HCT116 (cell line): ENCODE results near the gene FAM118B. TPM values are rescaled to one million over a fixed set of nuclear protein-coding genes. Genes with fewer than 3 reads are reported as not detected.

ENCODE experiments used
- ATAC-seq: fragments of 200-7000 bp; cut with Tn5 transposase; 2 replicates; pipeline ENCODE4 v1.9.1; 2020; ENCODE audit warnings: mild to moderate bottlenecking, moderate library complexity
- BruUV-seq: library from RNA; stranded (reverse); fragments of 400-500 nt; replicated peaks from 2 replicates; lab custom pipeline; 2021; lab: Mats Ljungman, UMichigan
- CTCF ChIA-PET: fragments of 300-600 bp; sonication (Branson Sonifier 250); formaldehyde crosslinking; loops from one replicate; lab custom pipeline; 2021; ENCODE audit warnings: antibody characterized with exemption; lab: Charles Lee
- POLR2A ChIA-PET: fragments of 300-600, 350-600 bp; sonication (Branson Sonifier 250); formaldehyde crosslinking; loops from one replicate; lab custom pipeline; 2021; ENCODE audit warnings: antibody characterized with exemption; lab: Charles Lee
- RAD21 ChIA-PET, 2 experiments: fragments of 300-600 bp; sonication (Branson Sonifier 250); formaldehyde crosslinking; loops; one replicate each; lab custom pipeline; 2023; ENCODE audit warnings: low total read pairs in 2 of 2; ENCODE audit not compliant: uncharacterized antibody in 2 of 2, unreplicated experiment in 2 of 2, low non-redundant PET in 1 of 2; lab: Charles Lee
- DNase-seq: peaks from one replicate; pipeline ENCODE4 v3.0.0-alpha.2; 2010; ENCODE audit warnings: low read depth, low spot score
- H2AFZ ChIP-seq: fragments of 200-600 bp; shearing (Covaris generic), sonication (generic); 2 replicates; pipeline ENCODE4 v1.6.1; 2017; ENCODE audit warnings: low read depth, mixed run types, mixed read lengths, antibody characterized with exemption, low read length; ENCODE audit not compliant: poor library complexity, severe bottlenecking
- H3K27ac ChIP-seq: 2 replicates; pipeline ENCODE4 v1.5.1; 2012; ENCODE audit warnings: low read depth, low read length
- H3K27me3 ChIP-seq: fragments of 200-600 bp; sonication (generic); 2 replicates; pipeline ENCODE4 v1.6.1; 2016; ENCODE audit warnings: mixed run types, low read length, mixed read lengths; ENCODE audit not compliant: insufficient read depth
- H3K36me3 ChIP-seq, 2 experiments: fragments of 200-500 bp in 1 of 2; fragments of 200-600 bp in 1 of 2; sonication (Bioruptor generic) in 1 of 2; sonication (generic) in 1 of 2; 2 replicates each; pipeline versions ENCODE4 v1.5.1 to v1.6.1; 2014 to 2016; ENCODE audit warnings: low read length in 2 of 2, inconsistent platforms in 1 of 2, mixed read lengths in 1 of 2, mixed run types in 1 of 2; ENCODE audit not compliant: insufficient read depth in 2 of 2, control insufficient read depth in 1 of 2
- H3K4me1 ChIP-seq, 2 experiments: fragments of 200-600 bp in 1 of 2; sonication (generic) in 1 of 2; 2 replicates each; pipeline versions ENCODE4 v1.5.1 to v1.6.1; 2012 to 2017; ENCODE audit warnings: low read length in 2 of 2, inconsistent platforms in 1 of 2, mild to moderate bottlenecking in 1 of 2, mixed read lengths in 1 of 2, mixed run types in 1 of 2, moderate library complexity in 1 of 2; ENCODE audit not compliant: insufficient read depth in 2 of 2, control insufficient read depth in 1 of 2
- H3K4me2 ChIP-seq: fragments of 200-600 bp; sonication (generic); 2 replicates; pipeline ENCODE4 v1.6.1; 2017; ENCODE audit warnings: mixed run types, low read length, mixed read lengths
- H3K4me3 ChIP-seq, 2 experiments: fragments of 200-600 bp in 1 of 2; sonication (generic) in 1 of 2; replicated peaks in 1 of 2; 2 replicates each; pipeline ENCODE4 v1.5.1; 2011 to 2016; ENCODE audit warnings: low read length in 2 of 2, control low read depth in 1 of 2, low read depth in 1 of 2, mild to moderate bottlenecking in 1 of 2, mixed read lengths in 1 of 2, mixed run types in 1 of 2
- H3K79me2 ChIP-seq: fragments of 200-600 bp; sonication (generic); 2 replicates; pipeline ENCODE4 v1.6.1; 2017; ENCODE audit warnings: mild to moderate bottlenecking, mixed run types, low read length, moderate library complexity, mixed read lengths; ENCODE audit not compliant: insufficient read depth
- H3K9ac ChIP-seq: fragments of 200-600 bp; sonication (generic); 2 replicates; pipeline ENCODE4 v1.6.1; 2016; ENCODE audit warnings: low read length, mixed read lengths
- H3K9me2 ChIP-seq: fragments of 200-600 bp; sonication (generic), shearing (Covaris generic); 2 replicates; pipeline ENCODE4 v1.6.1; 2017; ENCODE audit warnings: mixed run types, mild to moderate bottlenecking, moderate library complexity; ENCODE audit not compliant: insufficient read depth
- H3K9me3 ChIP-seq, 2 experiments: fragments of 200-500 bp in 1 of 2; fragments of 200-600 bp in 1 of 2; sonication (Bioruptor generic) in 1 of 2; sonication (generic) in 1 of 2; 2 replicates each; pipeline ENCODE4 v1.6.1; 2014 to 2017; ENCODE audit warnings: low read length in 2 of 2, mixed read lengths in 2 of 2, inconsistent platforms in 1 of 2, low read depth in 1 of 2, mild to moderate bottlenecking in 1 of 2, mixed run types in 1 of 2, moderate library complexity in 1 of 2; ENCODE audit not compliant: control insufficient read depth in 1 of 2, insufficient read depth in 1 of 2
- H4K20me1 ChIP-seq: fragments of 200-600 bp; sonication (generic), shearing (Covaris generic); 2 replicates; pipeline ENCODE4 v1.6.1; 2017; ENCODE audit warnings: mixed run types, mild to moderate bottlenecking, moderate library complexity; ENCODE audit not compliant: insufficient read depth
- CTCF ChIP-seq, 3 experiments: fragments of 200-600 bp in 1 of 3; sonication (generic) in 1 of 3; IDR thresholded peaks in 2 of 3; conservative IDR thresholded peaks in 1 of 3; 2 replicates each; pipeline ENCODE4 v1.5.1; 2012 to 2017; ENCODE audit warnings: low read depth in 2 of 3, low read length in 2 of 3, antibody characterized with exemption in 1 of 3, borderline replicate concordance in 1 of 3, control low read depth in 1 of 3, mild to moderate bottlenecking in 1 of 3, mixed read lengths in 1 of 3, mixed run types in 1 of 3, moderate library complexity in 1 of 3; ENCODE audit not compliant: insufficient read depth in 1 of 3
- EGR1 ChIP-seq: IDR thresholded peaks from 2 replicates; pipeline ENCODE4 v1.6.1; 2012; ENCODE audit warnings: low read depth
- EZH2phosphoT487 ChIP-seq: fragments of 200-600 bp; IDR thresholded peaks from 2 replicates; pipeline ENCODE4 v1.6.1; 2018; ENCODE audit warnings: antibody characterized with exemption, borderline replicate concordance
- FOSL1 ChIP-seq: IDR thresholded peaks from 2 replicates; pipeline ENCODE4 v1.6.1; 2012; ENCODE audit warnings: low read depth
- JUND ChIP-seq: IDR thresholded peaks from 2 replicates; pipeline ENCODE4 v1.6.1; 2012
- POLR2A ChIP-seq: IDR thresholded peaks from 2 replicates; pipeline ENCODE4 v1.7.0; 2011; ENCODE audit warnings: borderline replicate concordance; ENCODE audit not compliant: insufficient read depth, insufficient read length; ENCODE audit errors: extremely low read depth
- POLR2AphosphoS5 ChIP-seq: IDR thresholded peaks from 2 replicates; pipeline ENCODE4 v1.6.1; 2011; ENCODE audit warnings: mild to moderate bottlenecking, low read depth, low read length, moderate library complexity
- RAD21 ChIP-seq: IDR thresholded peaks from 2 replicates; pipeline ENCODE4 v1.6.1; 2012; ENCODE audit warnings: low read depth, mild to moderate bottlenecking
- REST ChIP-seq: IDR thresholded peaks from 2 replicates; pipeline ENCODE4 v1.6.1; 2012; ENCODE audit warnings: low read depth
- SP1 ChIP-seq: IDR thresholded peaks from 2 replicates; pipeline ENCODE4 v1.6.1; 2012; ENCODE audit warnings: low read depth
- SRF ChIP-seq: IDR thresholded peaks from 2 replicates; pipeline ENCODE4 v1.6.1; 2012; ENCODE audit warnings: low read depth
- TCF7L2 ChIP-seq: IDR thresholded peaks from 2 replicates; pipeline ENCODE4 v1.7.0; 2011; ENCODE audit warnings: borderline replicate concordance, inconsistent platforms; ENCODE audit not compliant: insufficient read depth, insufficient read length; ENCODE audit errors: extremely low read depth
- ZBTB33 ChIP-seq: IDR thresholded peaks from 2 replicates; pipeline ENCODE4 v1.6.1; 2011; ENCODE audit warnings: mild to moderate bottlenecking, low read length, moderate library complexity; ENCODE audit not compliant: insufficient replicate concordance; ENCODE audit errors: extremely low read depth
- ZFX ChIP-seq: fragments of 450-650 bp; IDR thresholded peaks from 2 replicates; pipeline ENCODE4 v1.6.1; 2017
- intact Hi-C: fragments of 100-400 bp; cut with micrococcal nuclease; formaldehyde crosslinking; loops from 2 replicates; pipeline ENCODE4 v1.10.0; 2022
- total RNA-seq: library from RNA; stranded (reverse); gene quantifications from one replicate; pipeline ENCODE4 v1.2.1, GENCODE V29; 2021; ENCODE audit not compliant: unreplicated experiment
- TF ChIP-seq, protein P1 (sequence below): IDR thresholded peaks from 2 replicates; pipeline ENCODE4 v1.6.1; 2012

FAM118B gene
- total RNA-seq, 1 experiment from 2014 or later: 12.8 TPM

GRCh38 chr11:126210871-126211235 lies 729 bp upstream of the FAM118B start:
- no peaks in the 10 kb centered on the region for H4K20me1 ChIP-seq
- H3K27me3 ChIP-seq: no peaks in the 10 kb centered on the region
- intact Hi-C loops: loop anchor here (2.0 kb wide), 1 partner anchor 58 kb away; the partner anchor contains the start of genes FOXRED1 and SRPRA
- H3K4me2 ChIP-seq: peak overlapping the region; percentile 75
- H3K4me3 ChIP-seq: peak overlapping the region; percentile 73 to 99
- no peaks in the 10 kb centered on the region for H3K9me2 ChIP-seq
- TF ChIP-seq SP1: no peak
- no peak for TF ChIP-seq EZH2phosphoT487
- TF ChIP-seq TCF7L2: no peak
- TF ChIP-seq POLR2AphosphoS5: no peak
- TF ChIP-seq EGR1: no peak
- no peak for TF ChIP-seq ZFX
- TF ChIP-seq, protein P1, sequence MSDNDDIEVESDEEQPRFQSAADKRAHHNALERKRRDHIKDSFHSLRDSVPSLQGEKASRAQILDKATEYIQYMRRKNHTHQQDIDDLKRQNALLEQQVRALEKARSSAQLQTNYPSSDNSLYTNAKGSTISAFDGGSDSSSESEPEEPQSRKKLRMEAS: no peak
- no peak for TF ChIP-seq RAD21
- TF ChIP-seq CTCF (IDR thresholded peaks at IDR 0.05 in 2 of 3, conservative IDR thresholded peaks at IDR 0.05 in 1 of 3; ENCODE audit: borderline replicate concordance in 1 of 3, insufficient read depth in 1 of 3, low read depth in 2 of 3, low read length in 2 of 3): no peak
- TF ChIP-seq ZBTB33: no peak
- TF ChIP-seq REST: no peak
- no peak for TF ChIP-seq SRF
- no peak for TF ChIP-seq JUND
- no peak for TF ChIP-seq FOSL1
- TF ChIP-seq POLR2A: no peak
- ChIA-PET POLR2A (no interaction called here), CTCF (no interaction called here), RAD21 (no interaction called here)
- H3K36me3 ChIP-seq: peaks cover 8 to 10% of the 10 kb centered on the region in 2 experiments; a peak in 3 of 4 replicates
- BruUV-seq: TSS peak; percentile 37
- H2AFZ ChIP-seq: no peak overlapping the region
- no peak; the same call in 1 of the 2 replicates for ATAC-seq
- H3K9me3 ChIP-seq: no peaks in the 10 kb centered on the region
- peaks cover 4 to 14% of the 10 kb centered on the region in 2 experiments; a peak in 3 of 4 replicates for H3K4me1 ChIP-seq
- DNase-seq: no peak
- peak overlapping the region; percentile 69 for H3K9ac ChIP-seq
- H3K79me2 ChIP-seq: peaks cover 63% of the 10 kb centered on the region
- H3K27ac ChIP-seq: peak overlapping the region; percentile 52
